Measurements from ENCODE around the gene MVD.

MVD gene

DNA sequence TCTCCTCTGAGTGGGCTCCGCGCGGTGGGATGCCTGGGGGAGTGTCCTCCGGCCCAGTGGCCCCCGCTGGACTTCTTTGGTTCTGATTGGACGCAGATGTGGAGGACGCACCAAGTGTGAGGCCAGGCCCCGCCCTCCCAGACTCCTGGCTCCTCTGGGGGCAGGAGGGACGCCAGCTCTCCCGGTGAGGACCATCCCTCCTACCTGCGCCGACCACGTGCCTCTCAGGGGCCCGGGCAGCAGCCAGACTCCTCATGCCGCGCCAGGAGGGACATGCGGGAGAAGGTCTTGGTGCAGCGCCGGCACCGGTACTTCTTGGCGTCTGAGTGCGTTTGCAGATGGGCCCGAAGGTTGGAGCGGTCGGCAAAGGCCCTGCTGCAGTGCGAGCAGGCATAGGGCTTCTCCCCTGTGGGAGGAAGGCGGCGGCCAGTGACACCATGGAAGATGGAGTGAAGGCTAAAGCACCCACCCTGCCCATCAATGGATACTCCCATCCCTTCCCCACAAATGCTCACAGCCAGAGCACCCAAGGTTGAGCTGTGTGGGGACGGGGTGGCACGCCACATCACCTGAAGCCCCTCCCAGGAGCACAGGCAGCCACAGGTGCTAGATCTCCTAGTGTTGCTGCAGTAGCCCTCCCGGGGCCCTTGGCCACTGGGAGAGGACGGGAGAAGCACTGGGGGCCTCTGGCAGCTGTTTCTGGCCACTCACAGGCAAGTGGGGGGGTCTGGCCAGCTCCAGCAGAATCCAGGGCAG, 15.5 kb upstream of the MVD start:
- H3K36me3 ChIP-seq (ENCODE audit: insufficient read depth, low read length) = peaks cover 23% of the 10 kb centered on the region
- no peaks in the 10 kb centered on the region for H3K79me2 ChIP-seq (ENCODE audit: insufficient read depth, low read length)
- H3K4me2 ChIP-seq (ENCODE audit: low read length) = no peak overlapping the region
- H3K27me3 ChIP-seq (ENCODE audit: insufficient read depth, low read length) = no peaks in the 10 kb centered on the region; the same call in 1 of the 2 replicates
- TF ChIP-seq EZH2 (IDR thresholded peaks at IDR 0.05; ENCODE audit: borderline replicate concordance, low read length) = no peak
- TF ChIP-seq, protein P1, sequence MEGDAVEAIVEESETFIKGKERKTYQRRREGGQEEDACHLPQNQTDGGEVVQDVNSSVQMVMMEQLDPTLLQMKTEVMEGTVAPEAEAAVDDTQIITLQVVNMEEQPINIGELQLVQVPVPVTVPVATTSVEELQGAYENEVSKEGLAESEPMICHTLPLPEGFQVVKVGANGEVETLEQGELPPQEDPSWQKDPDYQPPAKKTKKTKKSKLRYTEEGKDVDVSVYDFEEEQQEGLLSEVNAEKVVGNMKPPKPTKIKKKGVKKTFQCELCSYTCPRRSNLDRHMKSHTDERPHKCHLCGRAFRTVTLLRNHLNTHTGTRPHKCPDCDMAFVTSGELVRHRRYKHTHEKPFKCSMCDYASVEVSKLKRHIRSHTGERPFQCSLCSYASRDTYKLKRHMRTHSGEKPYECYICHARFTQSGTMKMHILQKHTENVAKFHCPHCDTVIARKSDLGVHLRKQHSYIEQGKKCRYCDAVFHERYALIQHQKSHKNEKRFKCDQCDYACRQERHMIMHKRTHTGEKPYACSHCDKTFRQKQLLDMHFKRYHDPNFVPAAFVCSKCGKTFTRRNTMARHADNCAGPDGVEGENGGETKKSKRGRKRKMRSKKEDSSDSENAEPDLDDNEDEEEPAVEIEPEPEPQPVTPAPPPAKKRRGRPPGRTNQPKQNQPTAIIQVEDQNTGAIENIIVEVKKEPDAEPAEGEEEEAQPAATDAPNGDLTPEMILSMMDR (IDR thresholded peaks at IDR 0.05; ENCODE audit: low read length) = no peak
- H3K4me1 ChIP-seq (ENCODE audit: insufficient read depth, low read length, severe bottlenecking) = peaks cover 21% of the 10 kb centered on the region
- H3F3A ChIP-seq (ENCODE audit: insufficient read depth, low read length) = 0 out of 2 replicates have a peak, but pooled peaks cover 3% of the 10 kb centered on the region
- no peaks in the 10 kb centered on the region for H3K9me2 ChIP-seq (ENCODE audit: low read depth, low read length)
- no peak overlapping the region for H3K4me3 ChIP-seq (ENCODE audit: low read depth, low read length, poor library complexity, severe bottlenecking)
- H3K9me3 ChIP-seq (ENCODE audit: low read length) = no peaks in the 10 kb centered on the region
- no peak overlapping the region for H3K9ac ChIP-seq (ENCODE audit: low read length)
- H2AFZ ChIP-seq (ENCODE audit: low read length) = no peak overlapping the region
- H4K20me1 ChIP-seq (ENCODE audit: insufficient read depth, low read length) = no peaks in the 10 kb centered on the region
- no peak overlapping the region for H3K27ac ChIP-seq (ENCODE audit: low read depth, low read length, poor library complexity, severe bottlenecking)

DNA sequence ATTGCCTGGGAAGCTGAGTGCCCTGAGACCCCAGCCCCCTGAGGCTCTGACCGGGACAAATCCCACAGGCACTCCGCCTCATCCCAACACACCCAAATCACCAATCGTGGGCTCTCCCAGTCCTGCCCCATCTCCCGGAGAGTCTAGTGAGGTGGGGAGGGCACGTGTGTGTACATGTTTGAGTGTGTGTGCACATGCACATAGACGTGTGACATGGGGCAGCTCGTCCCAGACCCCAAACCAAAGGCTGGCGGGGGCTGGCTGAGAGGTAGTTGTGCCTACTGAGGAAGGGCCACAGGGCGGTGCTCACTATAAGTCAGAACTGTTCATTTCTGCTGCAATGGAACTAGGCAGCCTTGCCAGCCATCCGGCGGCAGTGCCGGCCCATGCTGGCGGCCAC, 14.8 kb upstream of the MVD start:
- TF ChIP-seq, protein P1 (IDR thresholded peaks at IDR 0.05; ENCODE audit: low read length) = no peak
- no peak for TF ChIP-seq EZH2 (IDR thresholded peaks at IDR 0.05; ENCODE audit: borderline replicate concordance, low read length)
- Histone ChIP-seq H3K4me1 (ENCODE audit: insufficient read depth, low read length, severe bottlenecking) (peaks cover 21% of the 10 kb centered on the region), H3K27me3 (ENCODE audit: insufficient read depth, low read length) (no peaks in the 10 kb centered on the region; the same call in 1 of the 2 replicates), H3K36me3 (ENCODE audit: insufficient read depth, low read length) (peaks cover 24% of the 10 kb centered on the region), H3K27ac (ENCODE audit: low read depth, low read length, poor library complexity, severe bottlenecking) (no peak overlapping the region), H3K9me2 (ENCODE audit: low read depth, low read length) (no peaks in the 10 kb centered on the region), H4K20me1 (ENCODE audit: insufficient read depth, low read length) (no peaks in the 10 kb centered on the region), H3F3A (ENCODE audit: insufficient read depth, low read length) (0 out of 2 replicates have a peak, but pooled peaks cover 3% of the 10 kb centered on the region), H3K79me2 (ENCODE audit: insufficient read depth, low read length) (no peaks in the 10 kb centered on the region), H3K9me3 (ENCODE audit: low read length) (no peaks in the 10 kb centered on the region), H3K4me3 (ENCODE audit: low read depth, low read length, poor library complexity, severe bottlenecking) (no peak overlapping the region), H3K9ac (ENCODE audit: low read length) (no peak overlapping the region), H3K4me2 (ENCODE audit: low read length) (no peak overlapping the region), H2AFZ (ENCODE audit: low read length) (no peak overlapping the region)

DNA sequence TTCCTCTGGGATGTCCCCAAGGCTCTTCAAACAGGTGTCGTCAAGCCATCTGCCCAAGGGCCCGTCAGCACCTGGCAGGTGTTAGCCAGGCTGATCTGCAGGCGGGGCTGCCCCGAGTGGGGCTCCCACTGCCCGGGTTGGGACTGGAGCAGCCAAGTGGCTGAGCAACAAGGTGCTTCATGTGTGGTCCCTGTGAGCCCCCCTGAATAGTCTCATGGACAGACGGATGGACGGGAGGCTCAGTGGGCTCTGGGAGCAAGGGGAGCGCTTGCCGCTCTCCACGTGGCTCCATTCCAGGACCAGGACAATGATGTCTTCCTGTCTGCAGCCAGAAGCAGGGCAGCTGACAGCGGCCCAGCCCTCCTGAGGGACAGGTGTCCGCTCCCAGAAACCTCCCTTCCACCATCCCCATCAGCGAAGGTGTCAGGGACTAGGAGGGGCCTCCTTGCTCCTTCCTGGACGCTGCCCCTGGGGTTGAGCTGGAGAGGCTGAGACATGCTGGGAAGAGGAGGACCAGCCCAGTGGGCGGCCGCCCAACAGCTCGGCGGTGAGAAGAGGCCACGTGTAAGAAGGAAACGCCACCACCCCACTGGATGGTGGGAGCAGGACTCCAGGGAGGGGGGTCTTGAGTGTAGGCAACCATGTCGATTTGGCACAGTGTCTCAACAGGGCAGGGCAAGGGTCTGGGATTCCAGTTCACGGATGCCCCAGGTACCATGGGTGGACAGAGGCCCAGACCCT, 13.8 kb upstream of the MVD start:
- H3K4me1 ChIP-seq (ENCODE audit: insufficient read depth, low read length, severe bottlenecking) = peaks cover 13% of the 10 kb centered on the region
- H3K4me2 ChIP-seq (ENCODE audit: low read length) = no peak overlapping the region
- H3K27ac ChIP-seq (ENCODE audit: low read depth, low read length, poor library complexity, severe bottlenecking) = no peak overlapping the region
- peaks cover 24% of the 10 kb centered on the region for H3K36me3 ChIP-seq (ENCODE audit: insufficient read depth, low read length)
- H3K9me3 ChIP-seq (ENCODE audit: low read length) = no peaks in the 10 kb centered on the region
- H3K9ac ChIP-seq (ENCODE audit: low read length) = no peak overlapping the region
- no peaks in the 10 kb centered on the region for H3F3A ChIP-seq (ENCODE audit: insufficient read depth, low read length)
- no peak for TF ChIP-seq EZH2 (IDR thresholded peaks at IDR 0.05; ENCODE audit: borderline replicate concordance, low read length)
- TF ChIP-seq, protein P1 (IDR thresholded peaks at IDR 0.05; ENCODE audit: low read length) = no peak
- no peak overlapping the region for H3K4me3 ChIP-seq (ENCODE audit: low read depth, low read length, poor library complexity, severe bottlenecking)
- no peaks in the 10 kb centered on the region for H3K79me2 ChIP-seq (ENCODE audit: insufficient read depth, low read length)
- H3K9me2 ChIP-seq (ENCODE audit: low read depth, low read length) = no peaks in the 10 kb centered on the region
- H3K27me3 ChIP-seq (ENCODE audit: insufficient read depth, low read length) = no peaks in the 10 kb centered on the region; the same call in 1 of the 2 replicates
- H2AFZ ChIP-seq (ENCODE audit: low read length) = no peak overlapping the region
- no peaks in the 10 kb centered on the region for H4K20me1 ChIP-seq (ENCODE audit: insufficient read depth, low read length)

Data from OCI-LY1 (cell line).